WTC11 (cell line): Measurements from ENCODE around the gene SRGAP2B.
"Not testable (repeated sequence)": the region's sequence is repeated elsewhere in the genome, so short reads cannot be mapped to it uniquely, and the experiment has no call there.

Experiments
- CTCF ChIP-seq: fragments of 200-600 bp; IDR thresholded peaks from 2 replicates; pipeline ENCODE4 v1.8.0; 2022; ENCODE audit warnings: antibody characterized with exemption
- FOXJ3 ChIP-seq: sonication (generic); formaldehyde crosslinking; IDR thresholded peaks from 2 replicates; pipeline ENCODE4 v1.9.0; 2021; ENCODE audit warnings: missing genetic modification reagents, mild to moderate bottlenecking, borderline replicate concordance
- JUN ChIP-seq: sonication (generic); formaldehyde crosslinking; IDR thresholded peaks from 2 replicates; pipeline ENCODE4 v1.8.0; 2023; ENCODE audit warnings: mild to moderate bottlenecking, missing genetic modification reagents
- NFE2L1 ChIP-seq: sonication (generic); formaldehyde crosslinking; IDR thresholded peaks from 2 replicates; pipeline ENCODE4 v1.8.1; 2023; ENCODE audit warnings: missing genetic modification reagents
- NR2C2 ChIP-seq: sonication (generic); formaldehyde crosslinking; IDR thresholded peaks from 2 replicates; pipeline ENCODE4 v1.8.0; 2022; ENCODE audit warnings: mild to moderate bottlenecking, missing genetic modification reagents
- NR3C1 ChIP-seq: sonication (generic); formaldehyde crosslinking; conservative IDR thresholded peaks from 2 replicates; pipeline ENCODE4 v1.8.1; 2023; ENCODE audit warnings: low read depth, mild to moderate bottlenecking, missing genetic modification reagents
- SOX15 ChIP-seq: fragments of 250-450 bp; sonication (Bioruptor Pico); IDR thresholded peaks from 2 replicates; pipeline ENCODE4 v1.9.0; 2021; ENCODE audit warnings: mild to moderate bottlenecking
- STAT6 ChIP-seq: sonication (generic); formaldehyde crosslinking; conservative IDR thresholded peaks from 2 replicates; pipeline ENCODE4 v1.8.1; 2023; ENCODE audit warnings: mild to moderate bottlenecking, low read depth, missing genetic modification reagents, moderate library complexity
- TCF7 ChIP-seq: sonication (generic); formaldehyde crosslinking; IDR thresholded peaks from 2 replicates; pipeline ENCODE4 v1.8.0; 2022; ENCODE audit warnings: mild to moderate bottlenecking, low read depth, missing genetic modification reagents, moderate library complexity
- TF ChIP-seq, protein P1 (sequence below): sonication (generic); formaldehyde crosslinking; IDR thresholded peaks from 2 replicates; pipeline ENCODE4 v1.8.1; 2022; ENCODE audit warnings: mild to moderate bottlenecking, moderate library complexity, missing genetic modification reagents
- TF ChIP-seq, protein P2 (sequence below): sonication (generic); formaldehyde crosslinking; IDR thresholded peaks from 2 replicates; pipeline ENCODE4 v1.8.0; 2022; ENCODE audit warnings: mild to moderate bottlenecking, missing genetic modification reagents

DNA sequence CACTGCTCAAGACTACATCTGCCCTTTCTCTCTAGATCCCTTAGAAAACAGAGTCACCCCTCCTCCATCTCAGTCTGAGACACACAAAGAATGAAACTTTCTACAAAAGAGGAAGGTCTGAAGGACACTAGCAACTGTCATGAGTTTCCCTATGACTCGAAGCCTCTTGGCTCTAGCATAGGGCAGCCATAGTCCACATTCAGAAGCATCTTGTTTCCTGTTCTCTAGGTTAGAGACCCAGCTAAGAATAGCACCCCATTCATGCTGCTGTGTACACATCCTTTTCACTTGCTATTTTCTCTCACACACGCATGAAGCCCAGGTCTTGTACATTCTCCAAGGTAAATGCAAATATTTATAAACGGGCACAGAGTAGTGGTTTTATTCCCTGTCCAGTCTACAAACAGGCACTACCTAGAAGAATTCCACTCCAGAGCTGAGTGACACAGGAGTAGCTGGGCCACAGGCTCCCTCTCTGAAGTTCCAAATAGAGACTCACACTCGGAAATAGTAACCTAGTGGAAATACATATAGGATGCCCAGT, 39.8 kb downstream of the SRGAP2B start:
- TF ChIP-seq NR3C1 (CRISPR knock-in tag); CTCF; FOXJ3 (CRISPR knock-in tag); TCF7 (CRISPR knock-in tag); STAT6 (CRISPR knock-in tag); NFE2L1 (CRISPR knock-in tag); SOX15; NR2C2 (CRISPR knock-in tag); JUN (CRISPR knock-in tag): not testable (repeated sequence)
- TF ChIP-seq, protein P1, sequence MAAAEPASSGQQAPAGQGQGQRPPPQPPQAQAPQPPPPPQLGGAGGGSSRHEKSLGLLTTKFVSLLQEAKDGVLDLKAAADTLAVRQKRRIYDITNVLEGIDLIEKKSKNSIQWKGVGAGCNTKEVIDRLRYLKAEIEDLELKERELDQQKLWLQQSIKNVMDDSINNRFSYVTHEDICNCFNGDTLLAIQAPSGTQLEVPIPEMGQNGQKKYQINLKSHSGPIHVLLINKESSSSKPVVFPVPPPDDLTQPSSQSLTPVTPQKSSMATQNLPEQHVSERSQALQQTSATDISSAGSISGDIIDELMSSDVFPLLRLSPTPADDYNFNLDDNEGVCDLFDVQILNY (CRISPR knock-in tag), result not testable (repeated sequence)
- TF ChIP-seq, protein P2, sequence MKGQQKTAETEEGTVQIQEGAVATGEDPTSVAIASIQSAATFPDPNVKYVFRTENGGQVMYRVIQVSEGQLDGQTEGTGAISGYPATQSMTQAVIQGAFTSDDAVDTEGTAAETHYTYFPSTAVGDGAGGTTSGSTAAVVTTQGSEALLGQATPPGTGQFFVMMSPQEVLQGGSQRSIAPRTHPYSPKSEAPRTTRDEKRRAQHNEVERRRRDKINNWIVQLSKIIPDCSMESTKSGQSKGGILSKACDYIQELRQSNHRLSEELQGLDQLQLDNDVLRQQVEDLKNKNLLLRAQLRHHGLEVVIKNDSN (CRISPR knock-in tag), result not testable (repeated sequence)
